GM19025 (cell line): ENCODE data around the gene SETX.

Source experiments
- ATAC-seq: cut with Tn5 transposase; IDR thresholded peaks from one replicate; pipeline ENCODE4 v1.9.1; 2021; ENCODE audit warnings: mild to moderate bottlenecking, low read depth, moderate library complexity; ENCODE audit not compliant: unreplicated experiment

The SETX gene

GRCh38 chr9:132241840-132242620 lies 112.8 kb downstream of the SETX start:
- ATAC-seq, result no peak

- ATAC-seq, result no peak
These were observed 113.3 kb downstream of the SETX start for GRCh38 chr9:132241483-132241839.

- ATAC-seq, result peak; percentile 71
These were observed 113.8 kb downstream of the SETX start for GRCh38 chr9:132240841-132241482.

- no peak for ATAC-seq
These were observed 114.6 kb downstream of the SETX start for GRCh38 chr9:132239999-132240840.

- no peak for ATAC-seq
These were observed 115.3 kb downstream of the SETX start for GRCh38 chr9:132239518-132239917.

- ATAC-seq, result no peak
These were observed 115.8 kb downstream of the SETX start for GRCh38 chr9:132238992-132239391.

GRCh38 chr9:132238026-132238972 lies 116.5 kb downstream of the SETX start:
- no peak for ATAC-seq

GRCh38 chr9:132237481-132237880 lies 117.3 kb downstream of the SETX start:
- no peak for ATAC-seq

- no peak for ATAC-seq
These were observed 118.0 kb downstream of the SETX start for GRCh38 chr9:132236662-132237311.

- no peak for ATAC-seq
These were observed 118.7 kb downstream of the SETX start for GRCh38 chr9:132235894-132236661.

- no peak for ATAC-seq
These were observed 119.7 kb downstream of the SETX start for GRCh38 chr9:132235125-132235524.

GRCh38 chr9:132234535-132234934 lies 120.3 kb downstream of the SETX start:
- ATAC-seq, result no peak

- no peak for ATAC-seq
These were observed 121.6 kb downstream of the SETX start for GRCh38 chr9:132233138-132233537.

GRCh38 chr9:132232522-132232921 lies 122.3 kb downstream of the SETX start:
- no peak for ATAC-seq

GRCh38 chr9:132231019-132231701 lies 123.6 kb downstream of the SETX start:
- no peak for ATAC-seq

- no peak for ATAC-seq
These were observed 124.2 kb downstream of the SETX start for GRCh38 chr9:132230605-132231004.

GRCh38 chr9:132228062-132228461 lies 126.7 kb downstream of the SETX start:
- ATAC-seq, result no peak
